ENCODE data around the gene GPR45.

GPR45 gene

GRCh38 chr2:105241443-105241842 lies at the start of gene GPR45:
GPR45 (plus strand) TSS chr2:105241743; CDS start chr2:105241859, 116 bp downstream.
- peaks cover 21% of the 10 kb centered on the region for H3K27me3 Mint-ChIP-seq
- ATAC-seq, result no peak
- peaks cover 16% of the 10 kb centered on the region for H3K4me1 Mint-ChIP-seq

GRCh38 chr2:105194022-105194675 lies 47.4 kb upstream of the GPR45 start:
- ATAC-seq (no peak), DNase-seq (no peak)
- Mint-ChIP-seq H3K4me1 (no peaks in the 10 kb centered on the region), H3K9me3 (peaks cover 10 to 13% of the 10 kb centered on the region in 2 donors), H3K4me3 (no peak overlapping the region), H3K27ac (no peak overlapping the region), H3K27me3 (peaks cover 17% of the 10 kb centered on the region)

More at GRCh38 chr2:105241443-105241842, at the start of gene GPR45:
- no peak for DNase-seq
- Mint-ChIP-seq H3K4me3 (no peak within 1 kb of the TSS), H3K9me3 (no peaks in the 10 kb centered on the region), H3K27ac (peak within 1 kb of the TSS in 1 of 2 donors; percentile 42)

GRCh38 chr2:105196651-105197050 lies 44.9 kb upstream of the GPR45 start:
- H3K9me3 Mint-ChIP-seq, result peaks cover 9 to 20% of the 10 kb centered on the region in 2 donors

GRCh38 chr2:105215586-105216192 lies 25.9 kb upstream of the GPR45 start:
- no peak overlapping the region for H3K4me3 Mint-ChIP-seq
- ATAC-seq (peak; percentile 72), DNase-seq (no peak)

More at GRCh38 chr2:105196651-105197050, 44.9 kb upstream of the GPR45 start:
- Mint-ChIP-seq H3K4me1 (no peaks in the 10 kb centered on the region), H3K27me3 (peaks cover 17% of the 10 kb centered on the region), H3K4me3 (no peak overlapping the region), H3K27ac (no peak overlapping the region)
- no peak for ATAC-seq
- DNase-seq, result no peak

GRCh38 chr2:105220604-105221003 lies 20.9 kb upstream of the GPR45 start:
- H3K9me3 Mint-ChIP-seq, result no peaks in the 10 kb centered on the region
- no peak overlapping the region for H3K4me3 Mint-ChIP-seq
- ATAC-seq, result no peak
- no peak for DNase-seq
- no peaks in the 10 kb centered on the region for H3K4me1 Mint-ChIP-seq
- H3K27me3 Mint-ChIP-seq, result peaks cover 27% of the 10 kb centered on the region
- H3K27ac Mint-ChIP-seq, result no peak overlapping the region

More at GRCh38 chr2:105215586-105216192, 25.9 kb upstream of the GPR45 start:
- Mint-ChIP-seq H3K27ac (no peak overlapping the region), H3K27me3 (peaks cover 8% of the 10 kb centered on the region), H3K9me3 (no peaks in the 10 kb centered on the region), H3K4me1 (no peaks in the 10 kb centered on the region)

GRCh38 chr2:105224444-105224843 lies 17.1 kb upstream of the GPR45 start:
- no peak overlapping the region for H3K27ac Mint-ChIP-seq
- ATAC-seq (no peak), DNase-seq (no peak)
- H3K9me3 Mint-ChIP-seq, result no peaks in the 10 kb centered on the region
- H3K4me1 Mint-ChIP-seq, result no peaks in the 10 kb centered on the region
- no peak overlapping the region for H3K4me3 Mint-ChIP-seq
- peaks cover 26% of the 10 kb centered on the region for H3K27me3 Mint-ChIP-seq

- no peak overlapping the region for H3K27ac Mint-ChIP-seq
- no peak overlapping the region for H3K4me3 Mint-ChIP-seq
- ATAC-seq (no peak), DNase-seq (no peak)
- no peaks in the 10 kb centered on the region for H3K9me3 Mint-ChIP-seq
- peaks cover 9% of the 10 kb centered on the region for H3K27me3 Mint-ChIP-seq
- H3K4me1 Mint-ChIP-seq, result peaks cover 12% of the 10 kb centered on the region
Observed at GRCh38 chr2:105231232-105231619, 10.3 kb upstream of the GPR45 start.

GRCh38 chr2:105235388-105236059 lies 6.0 kb upstream of the GPR45 start:
- Mint-ChIP-seq H3K4me3 (no peak overlapping the region), H3K27ac (peak overlapping the region in 1 of 2 donors; percentile 19)
- peak; percentile 80 for ATAC-seq

GRCh38 chr2:105236060-105236424 lies 5.5 kb upstream of the GPR45 start:
- H3K27ac Mint-ChIP-seq, result no peak overlapping the region
- peaks cover 29% of the 10 kb centered on the region for H3K4me1 Mint-ChIP-seq
- ATAC-seq (no peak), DNase-seq (no peak)
- H3K4me3 Mint-ChIP-seq, result no peak overlapping the region
- no peaks in the 10 kb centered on the region for H3K9me3 Mint-ChIP-seq
- peaks cover 33% of the 10 kb centered on the region for H3K27me3 Mint-ChIP-seq

More at GRCh38 chr2:105235388-105236059, 6.0 kb upstream of the GPR45 start:
- peaks cover 29% of the 10 kb centered on the region for H3K4me1 Mint-ChIP-seq
- peak; percentile 49 to 55 for DNase-seq
- no peaks in the 10 kb centered on the region for H3K9me3 Mint-ChIP-seq
- peaks cover 33% of the 10 kb centered on the region for H3K27me3 Mint-ChIP-seq

- H3K27me3 Mint-ChIP-seq, result peaks cover 33% of the 10 kb centered on the region
- peak overlapping the region; percentile 26 to 48 for H3K4me3 Mint-ChIP-seq
- DNase-seq (peak; percentile 8 to 18), ATAC-seq (peak; percentile 65)
- H3K4me1 Mint-ChIP-seq, result peaks cover 29% of the 10 kb centered on the region
- no peaks in the 10 kb centered on the region for H3K9me3 Mint-ChIP-seq
- no peak overlapping the region for H3K27ac Mint-ChIP-seq
Observed at GRCh38 chr2:105237045-105237765, 4.3 kb upstream of the GPR45 start.

GRCh38 chr2:105238664-105239240 lies 2.8 kb upstream of the GPR45 start:
- Mint-ChIP-seq H3K4me1 (peaks cover 29% of the 10 kb centered on the region), H3K27me3 (peaks cover 33% of the 10 kb centered on the region), H3K9me3 (no peaks in the 10 kb centered on the region), H3K27ac (no peak overlapping the region), H3K4me3 (no peak overlapping the region)
- DNase-seq (no peak), ATAC-seq (no peak)

- DNase-seq (no peak), ATAC-seq (no peak)
- H3K9me3 Mint-ChIP-seq, result no peaks in the 10 kb centered on the region
- H3K27me3 Mint-ChIP-seq, result peaks cover 33% of the 10 kb centered on the region
- no peak overlapping the region for H3K27ac Mint-ChIP-seq
- no peak overlapping the region for H3K4me3 Mint-ChIP-seq
- peaks cover 29% of the 10 kb centered on the region for H3K4me1 Mint-ChIP-seq
Observed at GRCh38 chr2:105239924-105240323, 1.6 kb upstream of the GPR45 start.

- H3K27ac Mint-ChIP-seq, result peak overlapping the region in 1 of 2 donors; percentile 42
- H3K27me3 Mint-ChIP-seq, result peaks cover 11% of the 10 kb centered on the region
- peak; percentile 47 for ATAC-seq
- no peak for DNase-seq
- no peak overlapping the region for H3K4me3 Mint-ChIP-seq
- no peaks in the 10 kb centered on the region for H3K9me3 Mint-ChIP-seq
- peaks cover 6% of the 10 kb centered on the region for H3K4me1 Mint-ChIP-seq
Observed at GRCh38 chr2:105242286-105242993, 897 bp downstream of the GPR45 start.

GRCh38 chr2:105243961-105244360 lies 2.4 kb downstream of the GPR45 start:
- Mint-ChIP-seq H3K4me1 (no peaks in the 10 kb centered on the region), H3K27me3 (peaks cover 7% of the 10 kb centered on the region), H3K4me3 (no peak overlapping the region), H3K9me3 (no peaks in the 10 kb centered on the region), H3K27ac (no peak overlapping the region)
- ATAC-seq, result peak; percentile 29
- no peak for DNase-seq

GRCh38 chr2:105244451-105244850 lies 2.9 kb downstream of the GPR45 start:
- Mint-ChIP-seq H3K9me3 (no peaks in the 10 kb centered on the region), H3K4me3 (no peak overlapping the region), H3K27ac (no peak overlapping the region), H3K27me3 (peaks cover 2% of the 10 kb centered on the region), H3K4me1 (no peaks in the 10 kb centered on the region)
- no peak for DNase-seq
- no peak for ATAC-seq
